Measurements from ENCODE around the gene GAB4. TPM values are rescaled to one million over a fixed set of nuclear protein-coding genes. Genes with fewer than 3 reads are reported as not detected.
"Not testable (repeated sequence)": the region's sequence is repeated elsewhere in the genome, so short reads cannot be mapped to it uniquely, and the experiment has no call there.

The GAB4 gene
- total and polyA plus RNA-seq, 12 donors: not detected

- no peak for TF ChIP-seq CTCF (IDR thresholded peaks at IDR 0.05)
- H3K27ac ChIP-seq: no peak overlapping the region
- H3K36me3 ChIP-seq: peaks cover 0 to 5% (median 0%) of the 10 kb centered on the region in 9 donors
- peaks cover 0 to 23% (median 0%) of the 10 kb centered on the region in 7 donors for H3K27me3 ChIP-seq
- no peak for ATAC-seq
- intact Hi-C loops (cut with DNase I): no loop called here
- no peaks in the 10 kb centered on the region for H3K9me3 ChIP-seq
- H3K4me3 ChIP-seq: no peak overlapping the region
- H3K4me1 ChIP-seq: peaks cover 0 to 13% (median 0%) of the 10 kb centered on the region in 9 donors
- 59 to 69% methylated on average over 5 of the region's 5 CpGs for whole genome bisulfite sequencing, 2 donors
- no peak for DNase-seq
Observed at GRCh38 chr22:17046566-17047348, 38.7 kb upstream of the GAB4 start.

GRCh38 chr22:17043521-17043920 is 35.5 kb upstream of the GAB4 start:
- no peak overlapping the region for H3K27ac ChIP-seq
- no peak for DNase-seq

GRCh38 chr22:17036842-17037711 is 29.1 kb upstream of the GAB4 start:
- peak; percentile 83 to 93 (median 88) for ATAC-seq
- peaks cover 0 to 12% (median 4%) of the 10 kb centered on the region in 9 donors for H3K4me1 ChIP-seq
- WGBS, 2 donors: 23 to 30% methylated on average over 35 of the region's 56 CpGs
- H3K27me3 ChIP-seq: peaks cover 4 to 39% (median 28%) of the 10 kb centered on the region in 7 donors
- intact Hi-C loops (cut with DNase I); H3K9me3 ChIP-seq; H3K36me3 ChIP-seq; DNase-seq: not testable (repeated sequence)
- H3K4me3 ChIP-seq: peak overlapping the region in 9 of 10 donors; percentile 29 to 55 (median 48)
- H3K27ac ChIP-seq: peak overlapping the region in 7 of 10 donors; percentile 11 to 58 (median 47)

More at GRCh38 chr22:17043521-17043920, 35.5 kb upstream of the GAB4 start:
- ATAC-seq: no peak
- Histone ChIP-seq H3K27me3 (peaks cover 0 to 21% (median 0%) of the 10 kb centered on the region in 7 donors), H3K36me3 (peaks cover 0 to 3% (median 0%) of the 10 kb centered on the region in 9 donors), H3K4me1 (peaks cover 0 to 13% (median 0%) of the 10 kb centered on the region in 9 donors), H3K4me3 (no peak overlapping the region), H3K9me3 (no peaks in the 10 kb centered on the region)
- intact Hi-C loops (cut with DNase I): no loop called here
- no peak for TF ChIP-seq CTCF (IDR thresholded peaks at IDR 0.05)

- Histone ChIP-seq H3K4me1 (peaks cover 0 to 12% (median 4%) of the 10 kb centered on the region in 9 donors), H3K27me3 (peaks cover 4 to 40% (median 28%) of the 10 kb centered on the region in 7 donors), H3K4me3 (peak overlapping the region in 9 of 10 donors; percentile 29 to 55 (median 48)), H3K27ac (peak overlapping the region in 8 of 10 donors; percentile 11 to 58 (median 42))
- H3K36me3 ChIP-seq; intact Hi-C loops (cut with DNase I); H3K9me3 ChIP-seq: not testable (repeated sequence)
- WGBS, 2 donors: 18 to 22% methylated on average over 47 to 56 of the region's 56 CpGs
- DNase-seq (peak in 1 of 2 donors; percentile 47), ATAC-seq (peak; percentile 23 to 71 (median 62))
Observed at GRCh38 chr22:17035976-17036841, 28.2 kb upstream of the GAB4 start.
